ENCODE measurements around the gene CDR2.

DNA sequence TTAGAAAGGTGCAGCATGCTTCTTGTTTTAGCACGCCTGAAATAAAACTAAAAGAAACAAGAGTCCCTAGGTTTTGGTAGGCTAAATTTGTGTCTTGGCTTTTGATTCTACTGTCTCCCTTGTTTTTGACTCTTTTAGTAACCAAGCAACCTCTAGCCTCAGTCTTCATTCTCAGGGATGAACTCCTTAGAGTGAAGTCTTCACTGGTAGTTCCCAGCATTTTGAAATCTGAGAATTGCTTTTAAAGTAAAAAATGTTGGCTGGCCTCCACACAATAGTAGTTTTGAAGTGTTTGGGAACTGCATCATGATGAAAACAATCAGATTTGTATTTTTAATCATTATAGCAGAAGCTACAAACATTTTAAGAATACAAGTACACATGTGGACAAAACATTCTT lies 6.1 kb upstream of the CDR2 start:
- no peak for TF ChIP-seq ZNF576 (CRISPR knock-in tag; IDR thresholded peaks at IDR 0.05)
- no peak for TF ChIP-seq FOSL1 (CRISPR knock-in tag; IDR thresholded peaks at IDR 0.05; ENCODE audit: borderline replicate concordance)
- TF ChIP-seq, protein P1, sequence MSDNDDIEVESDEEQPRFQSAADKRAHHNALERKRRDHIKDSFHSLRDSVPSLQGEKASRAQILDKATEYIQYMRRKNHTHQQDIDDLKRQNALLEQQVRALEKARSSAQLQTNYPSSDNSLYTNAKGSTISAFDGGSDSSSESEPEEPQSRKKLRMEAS (IDR thresholded peaks at IDR 0.05), result no peak
- TF ChIP-seq SRSF4 (IDR thresholded peaks at IDR 0.05; ENCODE audit: low read depth, low read length, poor library complexity, severe bottlenecking), result no peak
- no peak for TF ChIP-seq SRY (CRISPR knock-in tag; IDR thresholded peaks at IDR 0.05)
- TF ChIP-seq ZNF691 (CRISPR knock-in tag; IDR thresholded peaks at IDR 0.05; ENCODE audit: borderline replicate concordance, low read depth), result no peak
- no peak for TF ChIP-seq ZBTB4 (CRISPR knock-in tag; IDR thresholded peaks at IDR 0.05; ENCODE audit: borderline replicate concordance)
- no peak for TF ChIP-seq YY1 (IDR thresholded peaks at IDR 0.05; ENCODE audit: insufficient read depth, insufficient replicate concordance, low read depth, low read length)
- TF ChIP-seq SRF (IDR thresholded peaks at IDR 0.05; ENCODE audit: low read depth, low read length), result no peak
- no peak for TF ChIP-seq REST (IDR thresholded peaks at IDR 0.05; ENCODE audit: borderline replicate concordance in 1 of 2, low read depth in 1 of 2, low read length in 2 of 2)

Data from HepG2 (cell line).